Astrocyte (in vitro differentiated cells and primary cell): ENCODE results near the gene PGC. TPM values are rescaled to one million over a fixed set of nuclear protein-coding genes. Genes with fewer than 3 reads are reported as not detected.

Source experiments
- DNase-seq: peaks from one replicate; pipeline ENCODE4 v3.0.0-alpha.2; 2010; ENCODE audit warnings: low read depth
- FAIRE-seq: peaks from 2 replicates; lab custom pipeline; 2011; peaks lifted over from hg19 to GRCh38; lab: Jason Lieb, UNC
- H2AFZ ChIP-seq: 2 replicates; pipeline ENCODE4 v1.6.0; 2012; ENCODE audit warnings: low read depth, low read length, inconsistent platforms
- H3K27ac ChIP-seq: 2 replicates; pipeline ENCODE4 v1.5.1; 2011; ENCODE audit warnings: low read depth, low read length, inconsistent platforms
- H3K27me3 ChIP-seq: 2 replicates; pipeline ENCODE4 v1.6.0; 2011; ENCODE audit warnings: low read length, inconsistent platforms; ENCODE audit not compliant: insufficient read depth
- H3K36me3 ChIP-seq: 2 replicates; pipeline ENCODE4 v1.5.1; 2011; ENCODE audit warnings: low read length, inconsistent platforms; ENCODE audit not compliant: insufficient read depth
- H3K4me1 ChIP-seq: 2 replicates; pipeline ENCODE4 v1.5.1; 2011; ENCODE audit warnings: low read length, inconsistent platforms; ENCODE audit not compliant: insufficient read depth
- H3K4me2 ChIP-seq: 2 replicates; pipeline ENCODE4 v1.6.0; 2012; ENCODE audit warnings: low read length, inconsistent platforms
- H3K4me3 ChIP-seq: 2 replicates; pipeline ENCODE4 v1.5.1; 2011; ENCODE audit warnings: low read depth, mild to moderate bottlenecking, low read length, inconsistent platforms; ENCODE audit not compliant: insufficient read depth
- H3K79me2 ChIP-seq: 2 replicates; pipeline ENCODE4 v1.6.0; 2012; ENCODE audit warnings: mild to moderate bottlenecking, low read length, inconsistent platforms; ENCODE audit not compliant: insufficient read depth
- H3K9ac ChIP-seq: 2 replicates; pipeline ENCODE4 v1.6.0; 2012; ENCODE audit warnings: mild to moderate bottlenecking, low read length, inconsistent platforms
- H3K9me3 ChIP-seq: 2 replicates; pipeline ENCODE4 v1.5.1; 2012; ENCODE audit warnings: low read depth, mild to moderate bottlenecking, low read length, inconsistent platforms; ENCODE audit not compliant: insufficient read depth
- H4K20me1 ChIP-seq: 2 replicates; pipeline ENCODE4 v1.6.0; 2012; ENCODE audit warnings: low read length, inconsistent platforms; ENCODE audit not compliant: insufficient read depth
- H3K27ac Mint-ChIP-seq: one replicate; pipeline ENCODE4 v1.8.0; 2021; ENCODE audit warnings: mild to moderate bottlenecking, mixed read lengths; ENCODE audit not compliant: unreplicated experiment
- H3K27me3 Mint-ChIP-seq: one replicate; pipeline ENCODE4 v1.8.0; 2021; ENCODE audit warnings: low read depth, mixed read lengths; ENCODE audit not compliant: unreplicated experiment
- H3K36me3 Mint-ChIP-seq: one replicate; pipeline ENCODE4 v1.8.0; 2021; ENCODE audit warnings: low read depth, mixed read lengths; ENCODE audit not compliant: unreplicated experiment
- H3K4me1 Mint-ChIP-seq: one replicate; pipeline ENCODE4 v1.8.0; 2021; ENCODE audit warnings: low read depth, mixed read lengths; ENCODE audit not compliant: unreplicated experiment
- H3K4me3 Mint-ChIP-seq: one replicate; pipeline ENCODE4 v1.8.0; 2021; ENCODE audit warnings: mild to moderate bottlenecking, moderate library complexity, mixed read lengths; ENCODE audit not compliant: unreplicated experiment
- H3K9me3 Mint-ChIP-seq: one replicate; pipeline ENCODE4 v1.8.0; 2021; ENCODE audit warnings: mild to moderate bottlenecking, mixed read lengths; ENCODE audit not compliant: unreplicated experiment
- CTCF ChIP-seq: IDR thresholded peaks from 2 replicates; pipeline ENCODE4 v1.5.1; 2011; ENCODE audit warnings: low read depth, mild to moderate bottlenecking, inconsistent platforms, low read length, moderate library complexity; ENCODE audit not compliant: insufficient read depth
- EZH2 ChIP-seq: IDR thresholded peaks from 2 replicates; pipeline ENCODE4 v1.6.1; 2012; ENCODE audit warnings: mild to moderate bottlenecking, low read length, inconsistent platforms; ENCODE audit not compliant: insufficient read depth
- total RNA-seq: library from RNA; stranded (reverse); gene quantifications from 2 replicates; pipeline ENCODE4 v1.2.1, GENCODE V29; 2021

The PGC gene
- total RNA-seq, 1 donor from 2014 or later: not detected

- DNase-seq: peak; percentile 68
- no peak overlapping the region for H3K27ac Mint-ChIP-seq
- Histone ChIP-seq H2AFZ (peak overlapping the region; percentile 85), H3K4me3 (peak overlapping the region; percentile 62), H3K4me1 (peaks cover 30% of the 10 kb centered on the region), H3K9ac (peak overlapping the region; percentile 74), H3K79me2 (peaks cover 6% of the 10 kb centered on the region), H3K9me3 (no peaks in the 10 kb centered on the region), H3K27ac (peak overlapping the region; percentile 12), H4K20me1 (peaks cover 13% of the 10 kb centered on the region), H3K36me3 (no peaks in the 10 kb centered on the region), H3K4me2 (peak overlapping the region; percentile 96), H3K27me3 (no peaks in the 10 kb centered on the region)
- no peak for FAIRE-seq
- TF ChIP-seq EZH2 (no peak), CTCF (no peak)
- H3K4me1 Mint-ChIP-seq: peaks cover 11% of the 10 kb centered on the region
- peak overlapping the region; percentile 78 for H3K4me3 Mint-ChIP-seq
- H3K36me3 Mint-ChIP-seq: no peaks in the 10 kb centered on the region
- no peaks in the 10 kb centered on the region for H3K9me3 Mint-ChIP-seq
- peaks cover 13% of the 10 kb centered on the region for H3K27me3 Mint-ChIP-seq
Measured at GRCh38 chr6:41734666-41735426, 12.4 kb downstream of the PGC start.

- H2AFZ ChIP-seq: peak overlapping the region; percentile 88
- peak overlapping the region; percentile 74 for H3K9ac ChIP-seq
- H3K4me1 ChIP-seq: peaks cover 28% of the 10 kb centered on the region
- H3K4me2 ChIP-seq: peak overlapping the region; percentile 96
- H3K36me3 ChIP-seq: no peaks in the 10 kb centered on the region
- no peaks in the 10 kb centered on the region for H3K9me3 Mint-ChIP-seq
- H3K27ac Mint-ChIP-seq: no peak overlapping the region
- peak overlapping the region; percentile 62 for H3K4me3 ChIP-seq
- peak overlapping the region; percentile 45 for H3K27ac ChIP-seq
- H4K20me1 ChIP-seq: peaks cover 14% of the 10 kb centered on the region
- no peaks in the 10 kb centered on the region for H3K36me3 Mint-ChIP-seq
- H3K9me3 ChIP-seq: no peaks in the 10 kb centered on the region
- H3K27me3 ChIP-seq: no peaks in the 10 kb centered on the region
- H3K79me2 ChIP-seq: peaks cover 6% of the 10 kb centered on the region
- no peak for TF ChIP-seq EZH2
- TF ChIP-seq CTCF: no peak
- FAIRE-seq (no peak), DNase-seq (peak; percentile 47)
- H3K4me3 Mint-ChIP-seq: peak overlapping the region; percentile 81
- peaks cover 8% of the 10 kb centered on the region for H3K4me1 Mint-ChIP-seq
- H3K27me3 Mint-ChIP-seq: peaks cover 21% of the 10 kb centered on the region
Measured at GRCh38 chr6:41733707-41734665, 13.2 kb downstream of the PGC start.
